Measurements from ENCODE around the gene HERC4.
"Not testable (repeated sequence)": the region's sequence is repeated elsewhere in the genome, so short reads cannot be mapped to it uniquely, and the experiment has no call there.

Gene HERC4

GRCh38 chr10:68046642-68047041 lies 28.4 kb downstream of the HERC4 start:
- TF ChIP-seq CTCF (conservative IDR thresholded peaks at IDR 0.05; ENCODE audit: low read depth, low read length), result no peak
- no peak overlapping the region for H2AFZ ChIP-seq (ENCODE audit: low read depth)
- H4K20me1 ChIP-seq (ENCODE audit: insufficient read depth), result no peaks in the 10 kb centered on the region
- no peaks in the 10 kb centered on the region for H3K4me1 ChIP-seq (ENCODE audit: low read depth, poor library complexity, severe bottlenecking)
- H3K27ac ChIP-seq, result no peak overlapping the region
- no peaks in the 10 kb centered on the region for H3K79me2 ChIP-seq (ENCODE audit: insufficient read depth, low read depth)
- no peak overlapping the region for H3K4me2 ChIP-seq
- H3K27me3 ChIP-seq (ENCODE audit: insufficient read depth, low read depth), result no peaks in the 10 kb centered on the region
- no peak overlapping the region for H3K4me3 ChIP-seq (IDR thresholded peaks at IDR 0.05; ENCODE audit: insufficient read depth, low read depth, low read length)
- H3K36me3 ChIP-seq (ENCODE audit: insufficient read depth), result no peaks in the 10 kb centered on the region
- no peak overlapping the region for H3K9ac ChIP-seq

GRCh38 chr10:68043030-68043429 lies 32.1 kb downstream of the HERC4 start:
- no peak overlapping the region for H2AFZ ChIP-seq (ENCODE audit: low read depth)
- no peaks in the 10 kb centered on the region for H3K79me2 ChIP-seq (ENCODE audit: insufficient read depth, low read depth)
- H3K4me1 ChIP-seq (ENCODE audit: low read depth, poor library complexity, severe bottlenecking), result no peaks in the 10 kb centered on the region
- H4K20me1 ChIP-seq (ENCODE audit: insufficient read depth), result no peaks in the 10 kb centered on the region
- H3K27me3 ChIP-seq (ENCODE audit: insufficient read depth, low read depth), result no peaks in the 10 kb centered on the region
- H3K9ac ChIP-seq, result no peak overlapping the region
- no peak overlapping the region for H3K27ac ChIP-seq
- H3K36me3 ChIP-seq (ENCODE audit: insufficient read depth), result no peaks in the 10 kb centered on the region
- H3K4me2 ChIP-seq, result no peak overlapping the region
- no peak overlapping the region for H3K4me3 ChIP-seq (IDR thresholded peaks at IDR 0.05; ENCODE audit: insufficient read depth, low read depth, low read length)
- no peak for TF ChIP-seq CTCF (conservative IDR thresholded peaks at IDR 0.05; ENCODE audit: low read depth, low read length)

- no peak for TF ChIP-seq CTCF (conservative IDR thresholded peaks at IDR 0.05; ENCODE audit: low read depth, low read length)
- Histone ChIP-seq H3K36me3 (ENCODE audit: insufficient read depth) (no peaks in the 10 kb centered on the region), H3K27ac (no peak overlapping the region), H3K4me1 (ENCODE audit: low read depth, poor library complexity, severe bottlenecking) (no peaks in the 10 kb centered on the region), H3K27me3 (ENCODE audit: insufficient read depth, low read depth) (no peaks in the 10 kb centered on the region), H3K4me3 (IDR thresholded peaks at IDR 0.05; ENCODE audit: insufficient read depth, low read depth, low read length) (no peak overlapping the region), H4K20me1 (ENCODE audit: insufficient read depth) (no peaks in the 10 kb centered on the region), H3K9ac (no peak overlapping the region), H3K79me2 (ENCODE audit: insufficient read depth, low read depth) (no peaks in the 10 kb centered on the region), H2AFZ (ENCODE audit: low read depth) (no peak overlapping the region), H3K4me2 (no peak overlapping the region)
These were observed 43.0 kb downstream of the HERC4 start for GRCh38 chr10:68032113-68032512.

- Histone ChIP-seq H3K4me1 (ENCODE audit: low read depth, poor library complexity, severe bottlenecking) (no peaks in the 10 kb centered on the region), H3K27me3 (ENCODE audit: insufficient read depth, low read depth) (no peaks in the 10 kb centered on the region), H3K4me2 (no peak overlapping the region), H3K4me3 (IDR thresholded peaks at IDR 0.05; ENCODE audit: insufficient read depth, low read depth, low read length) (no peak overlapping the region), H3K9ac (no peak overlapping the region), H3K79me2 (ENCODE audit: insufficient read depth, low read depth) (no peaks in the 10 kb centered on the region), H2AFZ (ENCODE audit: low read depth) (no peak overlapping the region), H3K36me3 (ENCODE audit: insufficient read depth) (no peaks in the 10 kb centered on the region), H4K20me1 (ENCODE audit: insufficient read depth) (no peaks in the 10 kb centered on the region), H3K27ac (no peak overlapping the region)
- no peak for TF ChIP-seq CTCF (conservative IDR thresholded peaks at IDR 0.05; ENCODE audit: low read depth, low read length)
These were observed 47.7 kb downstream of the HERC4 start for GRCh38 chr10:68027429-68027828.

GRCh38 chr10:68023292-68023691 lies 51.8 kb downstream of the HERC4 start:
- no peak overlapping the region for H3K4me2 ChIP-seq
- H2AFZ ChIP-seq (ENCODE audit: low read depth), result no peak overlapping the region
- H3K4me1 ChIP-seq (ENCODE audit: low read depth, poor library complexity, severe bottlenecking), result no peaks in the 10 kb centered on the region
- H3K9ac ChIP-seq, result no peak overlapping the region
- H3K4me3 ChIP-seq (IDR thresholded peaks at IDR 0.05; ENCODE audit: insufficient read depth, low read depth, low read length), result no peak overlapping the region
- no peaks in the 10 kb centered on the region for H3K79me2 ChIP-seq (ENCODE audit: insufficient read depth, low read depth)
- no peak overlapping the region for H3K27ac ChIP-seq
- no peaks in the 10 kb centered on the region for H3K27me3 ChIP-seq (ENCODE audit: insufficient read depth, low read depth)
- H4K20me1 ChIP-seq (ENCODE audit: insufficient read depth), result no peaks in the 10 kb centered on the region
- TF ChIP-seq CTCF (conservative IDR thresholded peaks at IDR 0.05; ENCODE audit: low read depth, low read length), result no peak
- H3K36me3 ChIP-seq (ENCODE audit: insufficient read depth), result no peaks in the 10 kb centered on the region

GRCh38 chr10:68022324-68022723 lies 52.8 kb downstream of the HERC4 start:
- H3K4me1 ChIP-seq (ENCODE audit: low read depth, poor library complexity, severe bottlenecking); H3K4me3 ChIP-seq (IDR thresholded peaks at IDR 0.05; ENCODE audit: insufficient read depth, low read depth, low read length); H4K20me1 ChIP-seq (ENCODE audit: insufficient read depth); H2AFZ ChIP-seq (ENCODE audit: low read depth); H3K36me3 ChIP-seq (ENCODE audit: insufficient read depth); H3K27ac ChIP-seq; H3K9ac ChIP-seq; H3K27me3 ChIP-seq (ENCODE audit: insufficient read depth, low read depth); H3K79me2 ChIP-seq (ENCODE audit: insufficient read depth, low read depth); H3K4me2 ChIP-seq: not testable (repeated sequence)

- H3K27ac ChIP-seq; H3K36me3 ChIP-seq (ENCODE audit: insufficient read depth); H3K4me2 ChIP-seq; H3K27me3 ChIP-seq (ENCODE audit: insufficient read depth, low read depth); H4K20me1 ChIP-seq (ENCODE audit: insufficient read depth); H3K4me3 ChIP-seq (IDR thresholded peaks at IDR 0.05; ENCODE audit: insufficient read depth, low read depth, low read length); H3K4me1 ChIP-seq (ENCODE audit: low read depth, poor library complexity, severe bottlenecking); H2AFZ ChIP-seq (ENCODE audit: low read depth); H3K9ac ChIP-seq; H3K79me2 ChIP-seq (ENCODE audit: insufficient read depth, low read depth): not testable (repeated sequence)
These were observed 58.6 kb downstream of the HERC4 start for GRCh38 chr10:68016519-68016918.

All from KMS-11 (cell line).